HG03103 (cell line): ENCODE measurements around the gene ASTN2.
"Not testable (repeated sequence)": the region's sequence is repeated elsewhere in the genome, so short reads cannot be mapped to it uniquely, and the experiment has no call there.

ENCODE experiments used
- ATAC-seq: cut with Tn5 transposase; IDR thresholded peaks from one replicate; pipeline ENCODE4 v1.9.1; 2021; ENCODE audit warnings: low read depth; ENCODE audit not compliant: unreplicated experiment

ASTN2 gene

DNA sequence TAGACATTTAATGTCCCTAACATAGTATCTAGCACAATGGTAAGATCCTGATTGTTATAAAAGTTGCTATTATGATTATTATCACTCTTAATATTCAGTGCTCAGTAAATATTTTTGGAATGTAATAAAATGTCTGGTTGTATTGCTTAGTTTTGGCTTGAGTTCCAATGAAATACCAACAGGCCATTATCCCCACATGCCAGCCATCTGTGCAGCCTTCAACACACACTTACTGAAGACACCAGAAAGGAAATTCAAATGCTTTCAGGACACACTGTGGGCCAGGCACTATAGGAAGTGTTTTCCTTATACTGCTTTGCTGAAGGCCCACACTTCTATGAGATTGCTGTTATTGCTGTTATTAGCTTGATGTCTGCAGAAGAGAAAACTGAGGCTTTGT lies 570.2 kb downstream of the ASTN2 start:
- ATAC-seq: no peak

DNA sequence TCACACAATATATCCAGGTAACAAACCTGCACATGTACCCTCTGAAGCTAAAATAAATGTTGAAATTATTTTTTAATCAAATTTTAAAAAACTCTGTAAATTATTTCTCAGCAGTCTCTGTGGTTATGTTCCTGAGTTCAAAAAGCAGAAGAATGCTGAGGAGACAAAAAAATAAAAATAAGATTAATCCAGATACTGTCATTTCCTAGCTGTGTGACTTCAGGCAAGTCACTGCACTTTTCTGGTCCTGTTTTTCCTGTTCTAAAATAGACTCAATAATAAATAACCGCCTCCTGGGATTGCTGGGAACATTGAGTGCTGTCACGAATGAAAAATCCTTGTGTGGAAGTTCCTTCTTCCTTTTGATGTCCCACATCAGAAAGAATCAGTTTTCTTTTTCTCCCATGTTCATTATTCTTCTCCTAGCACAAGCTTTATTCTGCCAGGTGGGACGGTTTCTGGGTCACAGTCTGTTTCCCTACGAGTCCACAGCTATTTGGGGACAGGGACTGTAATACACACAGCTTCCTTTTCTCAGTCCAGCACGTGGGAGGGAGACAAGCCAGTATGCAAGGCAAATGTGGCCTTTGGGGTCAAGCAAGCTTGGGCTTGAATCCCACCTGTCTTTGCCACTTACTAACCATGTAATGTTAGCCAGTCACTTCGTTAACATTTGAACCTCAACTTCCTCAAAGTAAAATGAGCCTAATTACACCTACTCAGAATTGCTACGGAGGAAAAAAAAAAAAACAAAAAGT lies 570.8 kb downstream of the ASTN2 start:
- no peak for ATAC-seq

DNA sequence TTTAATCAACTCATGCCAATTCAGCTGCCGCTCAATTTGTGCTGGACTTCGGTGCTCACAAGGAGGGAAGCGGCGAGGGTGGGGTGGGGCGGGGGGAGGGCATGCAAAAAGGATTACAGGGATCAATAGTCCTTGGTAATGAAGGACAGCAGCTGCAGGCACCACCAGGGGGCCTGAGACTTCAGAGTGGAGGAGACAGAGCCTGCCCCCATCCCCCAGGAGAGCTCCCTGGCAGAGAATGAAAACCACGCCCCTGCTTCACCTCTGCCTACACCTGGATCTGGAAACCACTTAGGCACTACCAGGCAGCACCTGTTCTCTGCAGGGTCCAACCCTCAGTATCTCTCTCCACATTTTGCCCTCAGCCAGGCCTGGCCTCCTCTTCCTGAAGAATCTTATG lies 572.2 kb downstream of the ASTN2 start:
- ATAC-seq: no peak

DNA sequence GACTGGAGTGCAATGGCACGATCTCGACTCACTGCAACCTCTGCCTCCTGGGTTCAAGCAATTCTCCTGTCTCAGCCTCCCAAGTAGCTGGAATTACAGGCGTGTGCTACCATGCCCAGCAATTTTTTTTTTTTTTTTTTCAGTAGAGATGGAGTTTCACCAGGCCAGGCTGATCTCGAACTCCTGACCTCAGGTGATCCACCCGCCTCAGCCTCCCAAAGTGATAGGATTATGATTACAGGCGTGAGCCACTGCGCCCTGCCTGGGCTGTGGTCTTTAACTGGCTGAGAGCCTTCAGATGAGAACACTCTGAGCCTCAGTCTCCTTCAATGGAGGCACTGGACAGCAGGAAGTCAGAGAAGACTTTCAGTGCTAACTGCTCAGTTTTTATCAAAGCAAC lies 576.4 kb downstream of the ASTN2 start:
- ATAC-seq: not testable (repeated sequence)

DNA sequence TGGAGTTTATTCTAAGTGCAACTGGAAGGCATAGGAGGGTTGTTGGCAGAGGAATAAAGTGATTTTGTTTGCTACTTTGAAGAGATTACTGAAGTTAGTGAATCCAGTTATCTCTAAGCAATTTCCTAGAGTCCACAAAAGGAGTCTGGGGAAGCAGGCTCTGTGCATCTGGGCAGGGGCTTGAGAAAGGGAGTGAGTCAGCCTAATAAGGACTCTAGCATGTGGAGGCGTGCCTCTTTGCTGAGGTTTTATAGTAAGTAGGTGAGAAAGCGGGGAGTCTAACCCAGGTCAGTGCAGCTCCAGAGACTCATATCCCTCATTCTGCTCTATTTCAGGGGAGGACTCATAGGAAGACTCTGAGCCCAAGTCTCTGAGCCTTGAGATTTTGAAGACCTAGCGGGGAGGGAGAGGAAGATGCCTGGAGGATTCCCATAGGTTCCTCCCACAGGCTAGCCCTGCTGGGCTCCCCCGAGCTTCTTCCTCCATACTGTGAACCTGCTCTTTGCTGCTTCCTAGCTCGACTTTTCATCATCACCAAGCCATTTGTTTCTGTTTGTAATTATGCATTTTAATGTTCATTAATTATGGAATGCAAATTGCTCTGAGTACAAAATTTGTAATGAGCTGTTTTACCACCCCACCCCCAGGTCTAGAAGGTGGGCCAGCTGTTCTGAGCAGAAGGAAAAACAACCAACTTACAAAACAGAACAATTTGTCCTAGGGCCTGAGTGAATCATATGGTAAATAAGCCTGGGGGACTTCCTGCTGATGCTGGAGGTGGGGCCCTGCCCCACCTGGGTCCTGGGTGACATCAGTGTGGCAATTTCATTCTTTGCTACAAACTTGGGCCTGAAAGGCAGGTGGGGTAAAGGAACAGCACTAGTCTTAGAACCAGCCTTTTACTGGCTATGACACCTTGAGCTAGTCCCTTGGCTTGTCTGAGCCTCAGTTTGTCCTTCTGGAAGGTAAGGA lies 577.6 kb downstream of the ASTN2 start:
- ATAC-seq: no peak

DNA sequence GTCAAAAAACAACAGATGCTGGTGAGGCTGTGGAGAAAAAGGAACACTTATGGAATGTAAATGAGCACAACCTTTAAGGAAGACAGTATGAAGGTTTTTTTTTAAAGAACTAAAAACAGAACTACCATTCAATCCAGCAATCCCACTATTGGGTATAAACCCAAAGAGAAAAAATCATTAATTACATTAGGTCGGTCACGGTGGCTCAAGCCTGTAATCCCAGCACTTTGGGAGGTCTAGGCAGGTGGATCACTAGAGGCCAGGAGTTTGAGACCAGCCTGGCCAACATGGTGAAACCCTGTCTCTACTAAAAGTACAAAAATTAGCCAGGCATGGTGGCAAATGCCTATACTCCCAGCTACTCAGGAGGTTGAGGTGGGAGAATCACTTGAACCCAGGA lies 584.5 kb downstream of the ASTN2 start:
- ATAC-seq: not testable (repeated sequence)

DNA sequence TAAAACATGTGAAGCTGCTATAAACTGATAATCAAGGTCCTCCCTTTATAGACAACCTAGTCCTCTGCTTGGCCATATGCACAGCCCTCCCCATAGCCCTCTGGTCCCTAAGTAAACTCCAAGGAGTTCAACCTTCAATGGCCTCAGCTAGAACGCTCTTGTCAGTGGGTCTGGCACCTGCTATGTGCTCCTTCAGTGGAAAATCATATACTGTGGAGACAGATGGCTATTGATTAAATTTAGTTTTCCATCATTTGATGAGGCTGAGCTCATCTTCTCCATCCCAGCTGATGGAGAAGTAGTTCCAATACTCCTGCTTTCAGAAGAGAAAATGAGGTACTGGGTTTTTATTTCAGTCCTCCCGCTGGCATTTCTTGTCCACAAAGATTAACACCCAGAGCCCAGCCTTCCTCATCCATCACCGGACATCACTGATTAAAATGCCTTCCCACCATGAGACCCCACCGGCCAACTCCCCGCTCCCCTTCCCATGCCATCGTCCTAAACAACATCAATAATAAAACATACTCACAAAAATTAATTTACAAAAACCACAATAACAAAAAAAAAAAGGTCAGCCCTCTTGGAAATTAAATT lies 593.1 kb downstream of the ASTN2 start:
- ATAC-seq: no peak

DNA sequence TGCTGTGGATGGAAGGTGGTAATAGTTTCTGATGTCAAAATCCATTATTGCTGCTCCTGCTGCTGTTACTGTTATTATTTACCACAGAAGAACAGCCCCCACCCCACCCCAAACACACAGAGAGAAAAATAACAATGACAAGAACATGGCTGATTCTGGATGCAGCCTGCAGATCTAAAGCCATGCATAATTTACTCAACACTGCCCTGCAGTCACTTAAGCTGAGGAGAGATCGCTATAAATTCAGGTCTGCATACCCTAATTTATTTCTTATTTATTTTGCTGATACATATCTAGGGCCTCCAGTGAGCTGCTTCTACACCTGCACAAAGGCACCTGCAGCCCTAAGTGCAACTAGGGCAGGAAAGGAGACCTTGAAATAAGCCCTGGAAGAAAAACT lies 595.7 kb downstream of the ASTN2 start:
- no peak for ATAC-seq

DNA sequence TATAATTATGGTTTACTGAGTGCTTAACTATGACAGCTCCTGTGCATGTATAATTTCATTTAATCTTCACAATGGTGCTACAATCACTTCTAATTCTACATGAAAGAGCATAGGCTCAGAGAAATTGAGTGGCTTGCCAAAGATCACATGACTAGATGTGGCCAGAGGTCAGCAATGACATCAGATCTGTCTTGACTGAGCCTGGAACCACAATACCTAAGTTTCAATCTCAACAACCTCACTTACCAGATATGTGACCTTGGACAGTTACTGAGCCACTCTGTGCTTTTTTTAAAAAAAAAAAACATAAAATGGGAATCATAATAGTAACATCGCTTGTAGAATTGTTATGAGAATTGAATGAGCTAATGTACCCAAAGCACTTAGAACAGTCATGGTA lies 597.1 kb downstream of the ASTN2 start:
- no peak for ATAC-seq

DNA sequence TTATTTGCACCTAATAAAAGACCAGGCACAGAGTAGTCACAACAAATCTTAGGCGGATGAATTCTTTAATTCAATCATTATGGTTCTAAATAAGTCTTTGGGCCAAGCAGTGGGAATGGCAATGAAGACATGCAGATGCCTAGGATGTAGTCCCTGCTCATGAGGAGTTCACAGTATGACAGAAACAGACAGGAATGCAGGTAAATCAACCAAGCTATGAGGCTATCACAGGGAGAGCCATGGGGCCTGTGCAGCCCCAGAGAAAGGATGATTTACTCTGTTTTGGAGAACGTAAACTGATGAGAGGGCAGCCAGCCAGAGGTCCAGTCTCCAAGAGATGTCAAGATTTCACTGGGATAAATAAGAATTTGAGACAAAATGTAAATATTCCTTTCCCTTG lies 598.4 kb downstream of the ASTN2 start:
- ATAC-seq: no peak

DNA sequence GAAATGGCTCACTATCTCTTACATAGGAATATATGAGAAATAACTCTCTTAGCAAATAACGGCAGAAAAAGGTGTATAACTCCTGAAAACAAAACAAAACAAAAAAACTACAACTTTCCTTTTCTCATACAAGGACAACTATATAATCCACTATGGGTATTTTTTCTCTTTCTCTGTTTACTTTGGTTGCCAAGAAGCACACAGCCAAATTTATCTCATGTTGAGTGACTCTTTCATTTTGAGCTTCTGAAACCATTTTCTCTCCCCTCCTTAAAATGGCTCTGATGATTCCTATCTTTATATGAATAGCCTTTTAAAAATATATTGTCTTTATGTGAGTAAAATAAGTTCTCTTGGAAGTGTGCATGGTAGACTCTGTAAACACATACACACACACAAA lies 599.0 kb downstream of the ASTN2 start:
- ATAC-seq: no peak

DNA sequence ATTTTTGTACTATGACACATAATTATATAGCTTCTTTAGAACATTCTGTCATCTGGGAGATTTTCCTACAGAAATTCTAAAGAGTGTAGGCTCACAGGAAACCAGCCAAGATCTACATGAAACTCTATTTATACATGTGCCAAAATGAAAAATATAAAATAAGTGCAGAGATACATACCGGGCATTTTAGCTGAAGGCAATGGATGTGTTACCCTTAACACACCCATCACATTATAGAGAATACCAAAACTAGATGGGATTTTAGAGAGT lies 601.9 kb downstream of the ASTN2 start:
- ATAC-seq: no peak

DNA sequence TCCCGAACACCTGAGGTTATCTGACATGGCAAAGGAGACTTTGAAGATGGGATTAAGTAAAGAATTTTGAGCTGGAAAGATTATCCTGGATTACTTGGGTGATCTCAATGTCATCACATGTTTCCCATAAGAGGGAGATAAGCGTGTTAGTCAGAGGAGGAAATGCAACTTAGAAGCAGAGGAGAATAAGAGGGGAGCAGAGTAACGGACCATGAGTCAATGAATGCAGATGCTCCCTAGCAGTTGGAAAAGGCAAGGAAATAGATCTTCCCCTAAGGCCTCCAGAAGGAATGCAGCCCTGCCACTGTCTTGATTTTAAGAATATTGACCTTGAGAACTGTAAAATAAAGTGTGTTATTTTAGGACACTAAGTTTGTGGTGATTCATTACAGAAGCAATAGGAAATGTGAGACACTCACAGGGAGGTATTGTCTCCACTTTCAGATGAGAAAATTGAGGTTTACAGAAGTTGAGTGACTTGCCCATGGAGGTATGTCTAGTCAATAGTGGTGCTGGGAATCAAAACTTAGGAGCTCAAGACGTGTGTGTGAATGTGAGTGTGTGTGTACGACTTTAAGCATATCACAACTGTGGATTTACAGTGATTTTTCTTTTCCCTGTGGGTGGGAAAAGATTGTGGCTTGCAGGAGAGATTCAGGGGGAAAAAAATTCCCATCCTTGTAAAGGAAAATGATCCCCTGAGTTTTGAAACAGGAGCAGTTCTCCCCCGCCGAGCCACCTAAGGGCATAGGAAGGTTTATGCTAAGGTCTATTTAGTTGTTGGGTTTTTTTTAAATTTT lies 602.4 kb downstream of the ASTN2 start:
- no peak for ATAC-seq

DNA sequence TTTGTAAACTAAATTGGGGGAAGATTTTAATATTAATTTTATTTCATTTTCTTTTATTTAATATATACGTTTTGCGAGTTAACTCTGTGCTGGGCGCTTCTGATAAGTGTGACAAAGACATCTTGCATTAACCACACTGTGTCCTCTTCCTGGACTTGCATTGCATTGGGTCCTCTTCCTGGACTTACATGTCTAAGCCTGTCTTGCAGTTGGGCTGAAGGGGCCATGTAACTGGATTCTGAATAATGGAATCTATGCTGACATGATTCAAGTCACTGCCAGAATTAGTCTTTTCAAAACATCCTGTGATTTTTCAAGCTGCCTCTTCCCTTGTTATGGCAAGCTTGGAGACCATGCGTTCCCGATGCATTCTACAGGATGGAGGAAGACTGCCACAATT lies 605.2 kb downstream of the ASTN2 start:
- no peak for ATAC-seq

DNA sequence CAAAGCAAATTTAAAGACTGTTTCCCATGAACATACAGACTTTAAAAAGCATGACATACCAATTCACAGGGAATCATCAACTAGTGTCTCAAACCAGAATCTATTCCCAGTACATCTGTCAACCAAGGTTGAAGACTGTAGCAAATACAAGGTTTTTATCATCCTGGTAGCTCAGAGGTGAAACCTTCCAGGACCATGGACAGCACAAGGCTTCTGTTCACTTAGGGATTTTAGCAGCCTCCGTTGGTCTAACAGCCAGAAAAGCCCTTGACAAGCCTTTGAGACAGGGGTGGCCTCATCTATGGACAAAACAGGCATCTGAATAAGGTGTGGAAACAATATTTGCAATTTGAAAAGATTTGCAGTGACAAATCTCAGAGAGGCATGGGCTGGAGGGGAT lies 608.8 kb downstream of the ASTN2 start:
- ATAC-seq: no peak

DNA sequence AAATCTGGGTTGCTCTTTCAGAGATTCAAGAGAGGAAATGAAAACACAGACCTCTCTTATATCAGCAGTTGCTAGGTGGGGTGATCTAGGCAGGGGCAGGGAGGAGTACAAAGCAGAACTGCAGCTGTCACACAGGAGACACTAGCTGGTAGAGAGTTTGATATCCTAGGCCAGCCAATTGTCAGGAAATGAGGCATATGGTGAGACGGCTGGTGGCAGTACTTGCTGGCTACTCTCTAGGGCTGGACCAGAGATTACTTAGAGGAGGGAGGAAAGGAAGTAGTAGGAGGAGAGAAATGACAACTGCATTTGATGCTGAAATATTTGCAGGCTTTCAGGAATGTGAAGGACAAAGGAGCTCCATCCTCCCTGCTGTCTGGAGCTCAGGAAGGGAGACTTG lies 614.0 kb downstream of the ASTN2 start:
- no peak for ATAC-seq

DNA sequence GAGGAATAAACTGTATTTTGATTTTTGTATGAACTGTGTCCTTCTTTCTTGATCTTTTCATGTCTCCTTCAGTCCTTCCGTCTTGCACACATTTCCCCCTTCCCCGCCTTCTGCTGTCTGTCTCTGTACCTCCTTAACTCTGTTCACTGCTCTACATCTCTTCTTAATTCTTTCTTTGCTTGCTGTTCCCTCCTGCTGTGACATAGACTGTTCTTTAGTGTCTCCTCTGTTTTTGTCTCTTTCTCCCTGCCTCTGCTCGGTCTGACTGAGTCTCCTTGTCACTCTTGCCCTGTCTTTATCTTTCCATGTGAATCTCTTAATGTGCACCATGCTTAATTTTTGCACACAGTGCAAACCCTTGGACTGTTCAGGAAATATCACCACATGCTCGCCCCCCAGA lies 614.8 kb downstream of the ASTN2 start:
- no peak for ATAC-seq

DNA sequence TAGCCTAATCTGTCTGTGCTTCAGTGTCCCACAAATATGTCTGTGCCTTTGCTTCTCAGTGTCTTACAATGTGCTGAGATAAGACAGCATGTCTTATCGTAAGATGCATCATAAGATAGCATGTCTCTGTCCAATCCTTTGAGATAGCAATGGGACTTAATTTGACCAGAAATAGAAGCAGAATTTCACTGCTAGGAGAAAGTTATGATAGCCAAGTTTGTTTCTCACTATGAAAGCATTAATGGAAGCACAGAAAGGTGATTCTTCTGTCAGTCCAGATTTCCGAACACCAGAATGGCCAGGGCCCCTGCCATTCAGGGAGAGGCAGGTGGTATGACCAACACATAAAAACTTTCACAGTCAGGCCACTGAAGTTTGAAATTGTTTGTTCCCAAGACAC lies 616.3 kb downstream of the ASTN2 start:
- no peak for ATAC-seq

DNA sequence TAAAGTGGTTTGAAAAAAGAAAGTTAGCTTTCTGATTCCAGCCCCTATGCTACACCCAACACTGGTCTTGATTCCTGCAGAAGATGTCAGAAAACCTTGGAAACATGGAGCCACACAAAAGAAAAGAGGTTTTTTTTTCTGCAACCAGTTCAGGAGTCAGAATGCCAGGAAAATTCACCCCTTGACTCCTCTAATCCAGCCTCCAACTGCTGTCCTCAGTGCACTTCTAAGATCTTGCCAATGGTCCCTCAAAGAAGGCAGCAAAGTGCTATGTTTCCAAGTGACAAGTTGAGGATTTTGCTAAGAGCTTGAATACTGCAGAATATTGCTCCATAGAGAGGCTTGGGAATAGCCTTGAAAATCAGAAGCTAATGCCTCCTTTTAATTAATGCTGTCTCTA lies 617.6 kb downstream of the ASTN2 start:
- ATAC-seq: no peak

DNA sequence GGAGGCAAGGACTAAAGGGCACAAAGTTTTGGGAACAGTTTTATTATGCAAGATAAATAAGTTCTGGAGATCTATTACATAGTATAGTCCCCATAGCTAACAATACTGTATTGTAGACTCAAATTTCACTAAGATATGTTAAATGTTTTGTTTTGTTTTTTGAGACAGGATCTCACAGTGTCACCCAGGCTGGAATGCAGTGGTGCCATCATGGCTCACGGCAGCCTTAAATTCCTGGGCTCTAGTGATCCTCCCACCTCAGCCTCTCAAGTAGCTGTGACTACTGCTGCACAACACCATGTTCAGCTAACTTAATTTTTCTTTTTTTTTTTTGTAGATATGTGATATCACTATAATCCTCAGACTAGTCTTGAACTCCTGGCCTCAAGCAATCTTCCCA lies 618.2 kb downstream of the ASTN2 start:
- ATAC-seq: no peak

DNA sequence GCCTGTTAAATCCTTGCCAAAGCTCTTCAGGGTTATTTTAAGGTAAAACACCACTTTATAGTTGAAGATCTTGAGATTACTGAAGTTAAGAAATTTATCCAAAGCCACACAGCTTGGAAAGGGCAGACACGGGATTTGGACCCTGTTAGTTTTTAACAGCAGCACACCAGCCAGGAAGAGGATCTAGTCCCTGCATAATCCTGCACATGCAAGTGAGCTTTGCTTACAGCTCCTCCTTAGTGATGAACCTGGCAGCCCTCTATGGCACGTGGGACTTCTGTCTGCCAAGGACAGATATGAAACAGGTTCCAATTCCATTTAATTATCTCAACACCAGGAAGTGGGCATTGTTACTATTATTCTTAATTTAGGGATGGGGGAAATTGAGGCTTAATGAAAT lies 619.0 kb downstream of the ASTN2 start:
- ATAC-seq: no peak
